WI38 (cell line): ENCODE results near the gene ZNF732.
"Not testable (repeated sequence)": the region's sequence is repeated elsewhere in the genome, so short reads cannot be mapped to it uniquely, and the experiment has no call there.

Experiments
- H3K4me3 ChIP-seq: 2 replicates; pipeline ENCODE4 v1.5.1; 2011; ENCODE audit warnings: low read depth, mild to moderate bottlenecking, control low read depth, low read length
- CTCF ChIP-seq: IDR thresholded peaks from 2 replicates; pipeline ENCODE4 v1.5.1; 2012; ENCODE audit warnings: low read depth, mild to moderate bottlenecking, control low read depth, low read length

The ZNF732 gene

GRCh38 chr4:336099-336892 is 31.0 kb upstream of the ZNF732 start:
- no peak for TF ChIP-seq CTCF
- peak overlapping the region; percentile 91 for H3K4me3 ChIP-seq

GRCh38 chr4:335515-335914 is 30.2 kb upstream of the ZNF732 start:
- H3K4me3 ChIP-seq, result no peak overlapping the region
- no peak for TF ChIP-seq CTCF

GRCh38 chr4:328729-329128 is 23.5 kb upstream of the ZNF732 start:
- no peak for TF ChIP-seq CTCF
- H3K4me3 ChIP-seq, result no peak overlapping the region

GRCh38 chr4:314296-314903 is 9.1 kb upstream of the ZNF732 start:
- no peak for TF ChIP-seq CTCF

GRCh38 chr4:309807-310206 is 4.5 kb upstream of the ZNF732 start:
- no peak overlapping the region for H3K4me3 ChIP-seq
- TF ChIP-seq CTCF, result no peak

More at GRCh38 chr4:314296-314903, 9.1 kb upstream of the ZNF732 start:
- no peak overlapping the region for H3K4me3 ChIP-seq

- TF ChIP-seq CTCF, result no peak
- H3K4me3 ChIP-seq, result no peak overlapping the region
Observed at GRCh38 chr4:306551-306961, 1.3 kb upstream of the ZNF732 start.

- not testable (repeated sequence) for H3K4me3 ChIP-seq
Observed at GRCh38 chr4:304516-304915, 758 bp downstream of the ZNF732 start.
